HUDEP-2 (cell line): ENCODE measurements around the gene TIGD3.

Experiments used
- DNase-seq, 76 experiments: peaks; one replicate each; lab custom pipeline; 2025; ENCODE audit not compliant: unreplicated experiment in 76 of 76; lab: John Stamatoyannopoulos, UW

Gene TIGD3

GRCh38 chr11:65404210-65404609 is 49.7 kb downstream of the TIGD3 start:
- no peak for DNase-seq

GRCh38 chr11:65404638-65405339 is 50.2 kb downstream of the TIGD3 start:
- no peak for DNase-seq
